Measurements from ENCODE around the gene GTF2A2.
"Not testable (repeated sequence)": the region's sequence is repeated elsewhere in the genome, so short reads cannot be mapped to it uniquely, and the experiment has no call there.

DNA sequence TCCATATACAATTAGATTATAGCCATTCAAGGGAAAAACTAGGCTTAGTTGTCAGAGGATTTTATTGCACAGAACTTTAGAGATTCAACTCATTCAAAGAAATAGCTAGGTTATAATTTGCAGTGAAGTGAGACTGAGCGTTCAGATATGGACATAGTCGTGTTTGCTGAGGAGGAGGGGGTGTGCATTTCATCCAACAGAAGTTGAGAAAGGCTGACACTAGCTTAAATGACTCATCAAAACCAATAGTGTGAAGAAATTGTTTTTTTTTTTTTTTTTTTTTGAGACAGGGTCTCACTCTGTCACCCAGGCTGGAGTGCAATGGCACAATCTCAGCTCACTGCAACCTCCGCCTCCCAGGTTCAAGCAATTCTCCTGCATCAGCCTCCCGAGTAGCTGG is 40.8 kb upstream of the GTF2A2 start:
- TF ChIP-seq, protein P1, sequence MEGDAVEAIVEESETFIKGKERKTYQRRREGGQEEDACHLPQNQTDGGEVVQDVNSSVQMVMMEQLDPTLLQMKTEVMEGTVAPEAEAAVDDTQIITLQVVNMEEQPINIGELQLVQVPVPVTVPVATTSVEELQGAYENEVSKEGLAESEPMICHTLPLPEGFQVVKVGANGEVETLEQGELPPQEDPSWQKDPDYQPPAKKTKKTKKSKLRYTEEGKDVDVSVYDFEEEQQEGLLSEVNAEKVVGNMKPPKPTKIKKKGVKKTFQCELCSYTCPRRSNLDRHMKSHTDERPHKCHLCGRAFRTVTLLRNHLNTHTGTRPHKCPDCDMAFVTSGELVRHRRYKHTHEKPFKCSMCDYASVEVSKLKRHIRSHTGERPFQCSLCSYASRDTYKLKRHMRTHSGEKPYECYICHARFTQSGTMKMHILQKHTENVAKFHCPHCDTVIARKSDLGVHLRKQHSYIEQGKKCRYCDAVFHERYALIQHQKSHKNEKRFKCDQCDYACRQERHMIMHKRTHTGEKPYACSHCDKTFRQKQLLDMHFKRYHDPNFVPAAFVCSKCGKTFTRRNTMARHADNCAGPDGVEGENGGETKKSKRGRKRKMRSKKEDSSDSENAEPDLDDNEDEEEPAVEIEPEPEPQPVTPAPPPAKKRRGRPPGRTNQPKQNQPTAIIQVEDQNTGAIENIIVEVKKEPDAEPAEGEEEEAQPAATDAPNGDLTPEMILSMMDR (IDR thresholded peaks at IDR 0.05): not testable (repeated sequence)
- not testable (repeated sequence) for TF ChIP-seq POLR2A (IDR thresholded peaks at IDR 0.05)
